BJ (cell line): ENCODE measurements around the gene SLC16A12. TPM values are rescaled to one million over a fixed set of nuclear protein-coding genes. Genes with fewer than 3 reads are reported as not detected.

ENCODE experiments used
- CTCF ChIA-PET: fragments of 350-600 bp; formaldehyde crosslinking; extraction: SDS; loops from one replicate; lab custom pipeline; 2021; ENCODE audit warnings: antibody characterized with exemption, inconsistent platforms; lab: Yijun Ruan, JAX
- POLR2A ChIA-PET: fragments of 300-600 bp; sonication (Branson Sonifier 250); formaldehyde crosslinking; extraction: SDS; loops from one replicate; lab custom pipeline; 2021; ENCODE audit warnings: antibody characterized with exemption; lab: Charles Lee
- DNase-seq: peaks from one replicate; pipeline ENCODE4 v3.0.0-alpha.2; 2011; ENCODE audit warnings: low read depth
- H3K27me3 ChIP-seq: 2 replicates; pipeline ENCODE4 v1.6.0; 2011; ENCODE audit warnings: low read length; ENCODE audit not compliant: control insufficient read depth, insufficient read depth
- H3K36me3 ChIP-seq: 2 replicates; pipeline ENCODE4 v1.5.1; 2011; ENCODE audit warnings: low read length; ENCODE audit not compliant: control insufficient read depth, insufficient read depth
- H3K4me3 ChIP-seq: 2 replicates; pipeline ENCODE4 v1.5.1; 2011; ENCODE audit warnings: low read depth, mild to moderate bottlenecking, control low read depth, low read length
- polyA plus RNA-seq: library from polyadenylated mRNA; depleted of rRNA; stranded (reverse); fragments of >200 nt; gene quantifications from 2 replicates; pipeline ENCODE4 v1.2.3, GENCODE V29; 2011
- TF ChIP-seq, protein P1 (sequence below): IDR thresholded peaks from 2 replicates; pipeline ENCODE4 v1.5.1; 2011; ENCODE audit warnings: low read depth, mild to moderate bottlenecking, control low read depth, inconsistent platforms, low read length, moderate library complexity; ENCODE audit not compliant: insufficient read depth

SLC16A12 gene
- polyA plus RNA-seq, 1 experiment: 0.06 TPM

DNA sequence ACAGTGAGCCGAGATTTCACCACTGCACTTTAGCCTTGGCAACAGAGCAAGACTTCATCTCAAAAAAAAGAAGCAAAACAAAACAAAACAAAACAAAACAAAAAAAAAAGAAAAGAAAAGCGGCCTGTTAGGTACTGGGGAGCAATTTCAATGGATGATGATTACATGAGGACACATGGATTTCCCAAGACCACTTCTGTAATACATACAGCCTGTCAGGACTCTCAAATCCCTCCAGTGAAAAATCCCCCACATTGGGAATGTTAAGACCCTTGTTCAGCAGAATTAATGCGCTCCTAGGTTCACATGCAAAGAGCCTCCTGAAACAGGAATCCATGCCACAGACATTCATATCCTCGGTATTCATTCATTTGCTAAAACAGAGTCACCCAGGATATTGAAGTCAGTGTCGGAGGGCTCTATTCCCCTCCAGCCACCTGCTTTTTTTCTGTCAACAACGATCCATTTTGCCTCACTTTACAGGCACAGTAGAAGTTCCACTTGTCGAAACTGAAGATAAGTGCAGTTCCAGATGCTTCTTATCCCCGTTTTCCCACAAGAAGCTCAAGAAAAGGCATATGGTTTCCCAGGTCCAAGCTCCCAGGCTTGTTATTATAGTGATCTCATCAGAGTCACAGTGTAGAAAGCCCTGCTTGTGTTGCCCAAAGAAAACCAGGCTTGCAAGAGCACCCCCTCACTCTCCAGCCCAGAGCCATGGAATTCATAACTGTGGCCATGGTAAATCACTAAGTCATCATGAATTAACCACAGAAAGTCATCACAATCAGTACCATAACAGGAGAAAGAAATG lies 20.2 kb downstream of the SLC16A12 start:
- Histone ChIP-seq H3K36me3 (no peaks in the 10 kb centered on the region), H3K27me3 (no peaks in the 10 kb centered on the region), H3K4me3 (no peak overlapping the region)
- peak; percentile 97 for DNase-seq
- ChIA-PET POLR2A (interaction anchor here (0.6 kb wide), 1 partner anchor 11 kb away, joined by 3 read pairs; no protein-coding TSS in a partner anchor), CTCF (no interaction called here)
- TF ChIP-seq, protein P1, sequence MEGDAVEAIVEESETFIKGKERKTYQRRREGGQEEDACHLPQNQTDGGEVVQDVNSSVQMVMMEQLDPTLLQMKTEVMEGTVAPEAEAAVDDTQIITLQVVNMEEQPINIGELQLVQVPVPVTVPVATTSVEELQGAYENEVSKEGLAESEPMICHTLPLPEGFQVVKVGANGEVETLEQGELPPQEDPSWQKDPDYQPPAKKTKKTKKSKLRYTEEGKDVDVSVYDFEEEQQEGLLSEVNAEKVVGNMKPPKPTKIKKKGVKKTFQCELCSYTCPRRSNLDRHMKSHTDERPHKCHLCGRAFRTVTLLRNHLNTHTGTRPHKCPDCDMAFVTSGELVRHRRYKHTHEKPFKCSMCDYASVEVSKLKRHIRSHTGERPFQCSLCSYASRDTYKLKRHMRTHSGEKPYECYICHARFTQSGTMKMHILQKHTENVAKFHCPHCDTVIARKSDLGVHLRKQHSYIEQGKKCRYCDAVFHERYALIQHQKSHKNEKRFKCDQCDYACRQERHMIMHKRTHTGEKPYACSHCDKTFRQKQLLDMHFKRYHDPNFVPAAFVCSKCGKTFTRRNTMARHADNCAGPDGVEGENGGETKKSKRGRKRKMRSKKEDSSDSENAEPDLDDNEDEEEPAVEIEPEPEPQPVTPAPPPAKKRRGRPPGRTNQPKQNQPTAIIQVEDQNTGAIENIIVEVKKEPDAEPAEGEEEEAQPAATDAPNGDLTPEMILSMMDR: no peak

DNA sequence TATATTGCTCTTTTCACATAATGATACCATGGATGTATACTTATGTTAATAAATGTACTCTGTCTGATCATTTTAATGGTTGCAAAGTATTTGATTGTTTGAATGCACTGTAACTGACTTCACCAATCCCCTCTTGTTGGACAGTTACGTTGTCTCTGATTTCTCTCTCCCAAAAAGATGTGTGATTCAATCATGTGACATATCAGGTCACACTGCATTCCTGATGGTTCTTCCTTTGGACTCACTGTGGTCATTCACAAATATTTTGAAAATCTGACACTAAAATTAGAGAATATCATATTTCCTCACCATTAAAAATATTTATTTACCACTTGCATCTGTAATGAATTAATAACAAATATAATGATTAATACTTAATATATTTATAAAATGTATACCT lies 22.2 kb downstream of the SLC16A12 start:
- ChIA-PET POLR2A (no interaction called here), CTCF (no interaction called here)
- Histone ChIP-seq H3K4me3 (no peak overlapping the region), H3K27me3 (no peaks in the 10 kb centered on the region), H3K36me3 (no peaks in the 10 kb centered on the region)
- DNase-seq: no peak
- TF ChIP-seq, protein P1: no peak

DNA sequence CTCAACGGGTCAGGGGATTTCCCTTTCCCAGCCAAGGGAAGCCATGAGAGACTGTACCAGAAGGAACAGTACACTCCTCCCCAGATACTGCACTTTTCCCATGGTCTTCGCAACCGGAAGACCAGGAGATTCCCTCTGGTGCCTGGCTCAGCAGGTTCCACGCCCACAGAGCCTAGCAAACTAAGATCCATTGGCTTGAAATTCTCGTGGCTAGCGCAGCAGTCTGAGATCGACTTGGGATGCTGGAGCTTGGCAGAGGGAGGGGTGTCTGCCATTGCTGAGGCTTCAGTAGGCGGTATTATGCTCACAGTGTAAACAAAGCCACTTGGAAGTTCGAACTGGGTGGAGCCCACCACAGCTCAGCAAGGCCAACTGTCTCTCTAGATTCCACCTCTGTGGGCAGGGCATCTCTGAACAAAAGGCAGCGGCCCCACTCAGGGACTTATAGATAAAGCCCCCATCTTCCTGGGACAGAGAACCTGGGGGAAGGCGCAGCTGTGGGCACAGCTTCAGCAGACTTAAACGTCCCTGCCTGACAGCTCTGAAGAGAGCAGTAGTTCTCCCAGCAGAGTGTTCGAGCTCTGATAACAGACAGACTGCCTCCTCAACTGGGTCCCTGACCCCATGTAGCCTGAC lies 29.6 kb downstream of the SLC16A12 start:
- no peak for DNase-seq
- CTCF ChIA-PET: no interaction called here
- H3K36me3 ChIP-seq: no peaks in the 10 kb centered on the region

DNA sequence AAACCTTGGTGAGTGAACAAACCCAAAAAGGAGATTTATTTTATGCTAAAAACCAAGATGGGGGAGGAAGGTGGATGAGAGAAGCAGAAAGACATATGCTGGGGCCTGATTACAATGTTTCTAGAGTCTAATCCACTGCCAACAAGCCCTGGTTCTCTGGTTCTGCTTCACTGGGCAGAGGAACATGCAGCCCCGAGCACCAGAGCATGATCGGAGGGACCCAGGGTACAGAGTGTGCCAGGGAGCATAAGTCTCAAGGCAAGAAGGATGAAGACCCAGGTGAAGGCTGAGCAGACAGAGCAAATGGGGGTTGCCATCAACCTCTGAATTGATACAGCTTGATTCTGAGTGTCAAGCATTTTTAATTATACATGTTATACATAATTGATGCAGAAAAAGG lies 30.7 kb downstream of the SLC16A12 start:
- no peaks in the 10 kb centered on the region for H3K36me3 ChIP-seq
- ChIA-PET POLR2A (no interaction called here), CTCF (no interaction called here)
- TF ChIP-seq, protein P1: no peak
- no peak overlapping the region for H3K4me3 ChIP-seq
- no peak for DNase-seq
- H3K27me3 ChIP-seq: no peaks in the 10 kb centered on the region; the same call in 1 of the 2 replicates

More for the DNA sequence above, 29.6 kb downstream of the SLC16A12 start:
- TF ChIP-seq, protein P1: no peak
- H3K27me3 ChIP-seq: no peaks in the 10 kb centered on the region; the same call in 1 of the 2 replicates
- POLR2A ChIA-PET: no interaction called here
- no peak overlapping the region for H3K4me3 ChIP-seq

DNA sequence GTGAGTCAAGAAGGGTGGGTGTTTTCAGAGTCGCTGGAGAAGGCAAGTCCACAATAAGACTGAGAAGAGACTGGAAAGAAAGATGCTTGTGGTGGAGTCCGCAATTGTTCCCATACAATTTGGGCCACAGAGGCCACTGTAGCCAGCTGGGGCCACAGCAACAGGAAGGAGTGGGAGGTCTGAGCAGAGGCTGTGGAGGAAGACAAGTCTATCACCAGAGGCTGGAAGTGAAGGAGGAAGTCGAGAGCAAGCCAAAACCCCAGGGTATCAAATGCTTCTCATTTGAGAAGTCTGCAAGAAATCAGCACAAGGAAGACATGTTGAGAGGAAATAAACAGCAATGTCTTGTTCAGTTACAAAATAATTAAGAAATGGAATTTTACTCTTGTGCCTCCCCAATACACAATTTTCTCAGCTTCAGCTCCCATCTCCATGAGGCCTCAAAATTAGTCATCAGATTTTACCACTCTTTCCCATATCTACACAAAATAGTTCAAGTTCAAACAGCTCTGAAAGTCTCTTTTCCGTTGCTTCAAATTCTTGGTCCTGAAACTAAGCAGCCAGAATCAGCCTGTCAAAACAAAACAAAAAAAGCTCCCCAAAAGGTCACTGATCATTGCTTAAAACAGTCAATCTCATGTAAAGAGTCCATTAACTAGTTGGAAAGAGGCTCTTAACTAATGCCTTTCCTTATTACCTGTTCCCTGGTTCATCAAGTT lies 31.6 kb downstream of the SLC16A12 start:
- DNase-seq: no peak
- POLR2A ChIA-PET: no interaction called here
- Histone ChIP-seq H3K27me3 (no peaks in the 10 kb centered on the region; the same call in 1 of the 2 replicates), H3K4me3 (no peak overlapping the region), H3K36me3 (no peaks in the 10 kb centered on the region)
- CTCF ChIA-PET: interaction anchor here (1.3 kb wide), 1 partner anchor 10 kb away, joined by 3 read pairs; no protein-coding TSS in a partner anchor
- TF ChIP-seq, protein P1: no peak
